Mammary epithelial cell (primary cell): ENCODE results near the gene RAMP1.
"Not testable (repeated sequence)": the region's sequence is repeated elsewhere in the genome, so short reads cannot be mapped to it uniquely, and the experiment has no call there.

Experiments used
- EZH2 ChIP-seq: IDR thresholded peaks from 2 replicates; pipeline ENCODE4 v1.6.1; 2012; ENCODE audit warnings: low read length, inconsistent platforms, borderline replicate concordance
- TF ChIP-seq, protein P1 (sequence below), 2 donors: IDR thresholded peaks in 1 of 2; conservative IDR thresholded peaks in 1 of 2; 2 replicates each; pipeline ENCODE4 v1.5.1; 2011 to 2012; ENCODE audit warnings: inconsistent platforms in 2 of 2, low read length in 2 of 2, mild to moderate bottlenecking in 2 of 2, control low read depth in 1 of 2, low read depth in 1 of 2; ENCODE audit not compliant: insufficient read depth in 1 of 2; ENCODE audit errors: extremely low read depth in 1 of 2

DNA sequence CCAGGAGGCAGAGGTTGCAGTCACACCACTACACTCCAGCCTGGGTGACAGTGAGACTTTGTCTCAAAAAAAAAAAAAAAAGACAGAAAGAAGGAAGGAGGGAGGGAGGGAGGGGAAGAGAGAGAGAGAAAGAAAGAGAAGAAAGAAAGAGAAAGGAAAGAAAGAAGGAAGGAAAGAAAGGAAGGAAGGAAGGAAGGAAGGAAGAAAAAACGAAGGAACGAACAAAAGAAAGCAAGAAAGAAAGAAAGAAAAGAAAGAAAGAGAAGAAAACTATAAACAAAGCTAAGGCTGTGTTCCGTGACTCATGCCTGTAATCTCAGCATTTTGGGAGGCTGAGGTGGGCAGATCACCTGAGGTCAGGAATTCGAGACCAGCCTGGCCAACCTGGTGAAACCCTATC, 91.9 kb downstream of the RAMP1 start:
- TF ChIP-seq, protein P1, sequence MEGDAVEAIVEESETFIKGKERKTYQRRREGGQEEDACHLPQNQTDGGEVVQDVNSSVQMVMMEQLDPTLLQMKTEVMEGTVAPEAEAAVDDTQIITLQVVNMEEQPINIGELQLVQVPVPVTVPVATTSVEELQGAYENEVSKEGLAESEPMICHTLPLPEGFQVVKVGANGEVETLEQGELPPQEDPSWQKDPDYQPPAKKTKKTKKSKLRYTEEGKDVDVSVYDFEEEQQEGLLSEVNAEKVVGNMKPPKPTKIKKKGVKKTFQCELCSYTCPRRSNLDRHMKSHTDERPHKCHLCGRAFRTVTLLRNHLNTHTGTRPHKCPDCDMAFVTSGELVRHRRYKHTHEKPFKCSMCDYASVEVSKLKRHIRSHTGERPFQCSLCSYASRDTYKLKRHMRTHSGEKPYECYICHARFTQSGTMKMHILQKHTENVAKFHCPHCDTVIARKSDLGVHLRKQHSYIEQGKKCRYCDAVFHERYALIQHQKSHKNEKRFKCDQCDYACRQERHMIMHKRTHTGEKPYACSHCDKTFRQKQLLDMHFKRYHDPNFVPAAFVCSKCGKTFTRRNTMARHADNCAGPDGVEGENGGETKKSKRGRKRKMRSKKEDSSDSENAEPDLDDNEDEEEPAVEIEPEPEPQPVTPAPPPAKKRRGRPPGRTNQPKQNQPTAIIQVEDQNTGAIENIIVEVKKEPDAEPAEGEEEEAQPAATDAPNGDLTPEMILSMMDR (conservative IDR thresholded peaks at IDR 0.05 in 1 of 2, IDR thresholded peaks at IDR 0.05 in 1 of 2; ENCODE audit: extremely low read depth in 1 of 2, insufficient read depth in 1 of 2, low read depth in 1 of 2, low read length in 2 of 2) = not testable (repeated sequence)
- TF ChIP-seq EZH2 = not testable (repeated sequence)
